ENCODE measurements around the gene ATG2A. TPM values are rescaled to one million over a fixed set of nuclear protein-coding genes. Genes with fewer than 3 reads are reported as not detected.

ATG2A gene
- total and polyA plus RNA-seq, 9 of the 15 experiments (the other 6 are each of a cell fraction or from before 2014, with no cell fraction given) = 0.25 to 45.9 (median 5.2) TPM

DNA sequence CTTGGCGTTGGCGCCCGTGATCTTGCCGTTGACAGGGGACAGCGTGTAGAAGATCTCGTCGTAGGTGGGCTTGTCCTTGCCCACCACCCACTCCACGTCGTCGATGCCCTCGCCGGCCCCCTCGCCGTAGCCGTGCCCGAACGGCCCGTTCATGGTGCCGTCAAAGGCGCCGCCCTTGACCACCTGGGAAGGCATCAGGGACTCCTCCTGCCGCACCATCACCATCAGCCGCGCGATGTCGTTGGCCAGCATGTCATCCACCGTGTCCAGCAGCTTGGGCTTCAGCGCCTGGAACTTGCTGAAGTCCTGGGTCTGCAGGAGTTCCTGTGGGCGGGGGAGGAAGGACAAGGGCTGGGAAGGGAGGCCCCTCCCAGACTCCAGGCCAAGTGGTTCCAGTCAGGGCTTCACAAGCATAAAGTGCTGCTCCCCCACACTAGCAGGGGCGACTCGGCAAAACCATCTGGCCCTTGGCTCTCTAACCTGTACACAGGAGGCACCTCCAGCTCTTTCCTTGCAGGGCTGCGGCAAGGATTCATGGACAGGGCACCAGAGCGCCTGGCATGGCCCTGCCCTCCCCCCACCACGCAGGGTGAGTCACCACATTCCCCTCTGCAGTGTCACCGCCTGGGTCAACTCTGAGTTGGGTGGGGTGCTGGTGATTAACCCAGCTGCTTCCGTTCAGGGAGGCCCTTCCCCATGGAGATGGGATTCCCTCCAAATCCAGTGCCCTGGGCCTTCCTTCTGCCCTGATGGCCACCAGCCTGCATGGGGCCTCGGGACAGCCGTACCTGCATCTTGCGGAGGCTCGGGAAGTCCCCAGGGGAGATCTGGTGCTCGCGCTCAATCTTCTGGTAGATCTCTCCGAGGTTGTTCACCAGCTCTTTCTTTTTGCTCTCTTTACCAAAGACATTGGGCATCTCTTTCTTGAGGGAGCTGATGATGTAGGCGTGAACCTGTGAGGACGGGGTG, 62.2 kb downstream of the ATG2A start (continued):
- TF ChIP-seq SP2 (IDR thresholded peaks at IDR 0.05; ENCODE audit: extremely low read depth, low read depth, low read length, poor library complexity, severe bottlenecking) (no peak), THRAP3 (IDR thresholded peaks at IDR 0.05; ENCODE audit: borderline replicate concordance) (0 out of 2 replicates have a peak, but pooled peaks have one; percentile 48), GTF2A2 (tag; IDR thresholded peaks at IDR 0.05) (no peak), XRCC5 (IDR thresholded peaks at IDR 0.05; ENCODE audit: low read depth, low read length) (peak; percentile 37; the same call in 1 of the 2 replicates), GATA2 (CRISPR knock-in tag; IDR thresholded peaks at IDR 0.05) (0 out of 2 replicates have a peak, but pooled peaks have one; percentile 45), TCF3 (CRISPR knock-in tag; IDR thresholded peaks at IDR 0.05) (peak; percentile 70), ZNF41 (CRISPR knock-in tag; conservative IDR thresholded peaks at IDR 0.05) (no peak), CXXC5 (CRISPR knock-in tag; IDR thresholded peaks at IDR 0.05) (peak; percentile 77), CBFA2T3 (IDR thresholded peaks at IDR 0.05) (peak; percentile 77), HDAC8 (tag; IDR thresholded peaks at IDR 0.05) (no peak), SP1 (CRISPR knock-in tag; IDR thresholded peaks at IDR 0.05) (peak; percentile 34; the same call in 1 of the 2 replicates), ZNF507 (tag; conservative IDR thresholded peaks at IDR 0.05) (no peak), ZNF586 (CRISPR knock-in tag; conservative IDR thresholded peaks at IDR 0.05) (no peak), CHD2 (IDR thresholded peaks at IDR 0.05; ENCODE audit: low read depth, low read length) (0 out of 2 replicates have a peak, but pooled peaks have one; percentile 12), MEF2D (tag; conservative IDR thresholded peaks at IDR 0.05; ENCODE audit: low read depth) (no peak), ZNF347 (CRISPR knock-in tag; IDR thresholded peaks at IDR 0.05; ENCODE audit: low read depth) (no peak)
- TF ChIP-seq, protein P1, sequence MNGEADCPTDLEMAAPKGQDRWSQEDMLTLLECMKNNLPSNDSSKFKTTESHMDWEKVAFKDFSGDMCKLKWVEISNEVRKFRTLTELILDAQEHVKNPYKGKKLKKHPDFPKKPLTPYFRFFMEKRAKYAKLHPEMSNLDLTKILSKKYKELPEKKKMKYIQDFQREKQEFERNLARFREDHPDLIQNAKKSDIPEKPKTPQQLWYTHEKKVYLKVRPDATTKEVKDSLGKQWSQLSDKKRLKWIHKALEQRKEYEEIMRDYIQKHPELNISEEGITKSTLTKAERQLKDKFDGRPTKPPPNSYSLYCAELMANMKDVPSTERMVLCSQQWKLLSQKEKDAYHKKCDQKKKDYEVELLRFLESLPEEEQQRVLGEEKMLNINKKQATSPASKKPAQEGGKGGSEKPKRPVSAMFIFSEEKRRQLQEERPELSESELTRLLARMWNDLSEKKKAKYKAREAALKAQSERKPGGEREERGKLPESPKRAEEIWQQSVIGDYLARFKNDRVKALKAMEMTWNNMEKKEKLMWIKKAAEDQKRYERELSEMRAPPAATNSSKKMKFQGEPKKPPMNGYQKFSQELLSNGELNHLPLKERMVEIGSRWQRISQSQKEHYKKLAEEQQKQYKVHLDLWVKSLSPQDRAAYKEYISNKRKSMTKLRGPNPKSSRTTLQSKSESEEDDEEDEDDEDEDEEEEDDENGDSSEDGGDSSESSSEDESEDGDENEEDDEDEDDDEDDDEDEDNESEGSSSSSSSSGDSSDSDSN (IDR thresholded peaks at IDR 0.05; ENCODE audit: borderline replicate concordance in 1 of 2, low read depth in 2 of 2, low read length in 2 of 2) = no peak
- TF ChIP-seq, protein P2, sequence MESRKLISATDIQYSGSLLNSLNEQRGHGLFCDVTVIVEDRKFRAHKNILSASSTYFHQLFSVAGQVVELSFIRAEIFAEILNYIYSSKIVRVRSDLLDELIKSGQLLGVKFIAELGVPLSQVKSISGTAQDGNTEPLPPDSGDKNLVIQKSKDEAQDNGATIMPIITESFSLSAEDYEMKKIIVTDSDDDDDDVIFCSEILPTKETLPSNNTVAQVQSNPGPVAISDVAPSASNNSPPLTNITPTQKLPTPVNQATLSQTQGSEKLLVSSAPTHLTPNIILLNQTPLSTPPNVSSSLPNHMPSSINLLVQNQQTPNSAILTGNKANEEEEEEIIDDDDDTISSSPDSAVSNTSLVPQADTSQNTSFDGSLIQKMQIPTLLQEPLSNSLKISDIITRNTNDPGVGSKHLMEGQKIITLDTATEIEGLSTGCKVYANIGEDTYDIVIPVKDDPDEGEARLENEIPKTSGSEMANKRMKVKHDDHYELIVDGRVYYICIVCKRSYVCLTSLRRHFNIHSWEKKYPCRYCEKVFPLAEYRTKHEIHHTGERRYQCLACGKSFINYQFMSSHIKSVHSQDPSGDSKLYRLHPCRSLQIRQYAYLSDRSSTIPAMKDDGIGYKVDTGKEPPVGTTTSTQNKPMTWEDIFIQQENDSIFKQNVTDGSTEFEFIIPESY (CRISPR knock-in tag; IDR thresholded peaks at IDR 0.05) = peak; percentile 75; the same call in 1 of the 2 replicates
- TF ChIP-seq, protein P3, sequence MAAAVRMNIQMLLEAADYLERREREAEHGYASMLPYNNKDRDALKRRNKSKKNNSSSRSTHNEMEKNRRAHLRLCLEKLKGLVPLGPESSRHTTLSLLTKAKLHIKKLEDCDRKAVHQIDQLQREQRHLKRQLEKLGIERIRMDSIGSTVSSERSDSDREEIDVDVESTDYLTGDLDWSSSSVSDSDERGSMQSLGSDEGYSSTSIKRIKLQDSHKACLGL (CRISPR knock-in tag; IDR thresholded peaks at IDR 0.05; ENCODE audit: borderline replicate concordance, poor library complexity, severe bottlenecking) = no peak

Measured in K562 (cell line).